ENCODE results near the gene GPRASP3. TPM values are rescaled to one million over a fixed set of nuclear protein-coding genes. Genes with fewer than 3 reads are reported as not detected.
"Not testable (repeated sequence)": the region's sequence is repeated elsewhere in the genome, so short reads cannot be mapped to it uniquely, and the experiment has no call there.

Gene GPRASP3, protein sequence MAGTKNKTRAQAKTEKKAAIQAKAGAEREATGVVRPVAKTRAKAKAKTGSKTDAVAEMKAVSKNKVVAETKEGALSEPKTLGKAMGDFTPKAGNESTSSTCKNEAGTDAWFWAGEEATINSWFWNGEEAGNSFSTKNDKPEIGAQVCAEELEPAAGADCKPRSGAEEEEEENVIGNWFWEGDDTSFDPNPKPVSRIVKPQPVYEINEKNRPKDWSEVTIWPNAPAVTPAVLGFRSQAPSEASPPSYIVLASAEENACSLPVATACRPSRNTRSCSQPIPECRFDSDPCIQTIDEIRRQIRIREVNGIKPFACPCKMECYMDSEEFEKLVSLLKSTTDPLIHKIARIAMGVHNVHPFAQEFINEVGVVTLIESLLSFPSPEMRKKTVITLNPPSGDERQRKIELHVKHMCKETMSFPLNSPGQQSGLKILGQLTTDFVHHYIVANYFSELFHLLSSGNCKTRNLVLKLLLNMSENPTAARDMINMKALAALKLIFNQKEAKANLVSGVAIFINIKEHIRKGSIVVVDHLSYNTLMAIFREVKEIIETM
- total RNA-seq: 1 to 10 TPM; 2.4 to 3.5 TPM
- polyA plus RNA-seq: 1 to 10 TPM in 1 of 2 donors, under 1 TPM in 1; 0.63 to 1.1 TPM

DNA sequence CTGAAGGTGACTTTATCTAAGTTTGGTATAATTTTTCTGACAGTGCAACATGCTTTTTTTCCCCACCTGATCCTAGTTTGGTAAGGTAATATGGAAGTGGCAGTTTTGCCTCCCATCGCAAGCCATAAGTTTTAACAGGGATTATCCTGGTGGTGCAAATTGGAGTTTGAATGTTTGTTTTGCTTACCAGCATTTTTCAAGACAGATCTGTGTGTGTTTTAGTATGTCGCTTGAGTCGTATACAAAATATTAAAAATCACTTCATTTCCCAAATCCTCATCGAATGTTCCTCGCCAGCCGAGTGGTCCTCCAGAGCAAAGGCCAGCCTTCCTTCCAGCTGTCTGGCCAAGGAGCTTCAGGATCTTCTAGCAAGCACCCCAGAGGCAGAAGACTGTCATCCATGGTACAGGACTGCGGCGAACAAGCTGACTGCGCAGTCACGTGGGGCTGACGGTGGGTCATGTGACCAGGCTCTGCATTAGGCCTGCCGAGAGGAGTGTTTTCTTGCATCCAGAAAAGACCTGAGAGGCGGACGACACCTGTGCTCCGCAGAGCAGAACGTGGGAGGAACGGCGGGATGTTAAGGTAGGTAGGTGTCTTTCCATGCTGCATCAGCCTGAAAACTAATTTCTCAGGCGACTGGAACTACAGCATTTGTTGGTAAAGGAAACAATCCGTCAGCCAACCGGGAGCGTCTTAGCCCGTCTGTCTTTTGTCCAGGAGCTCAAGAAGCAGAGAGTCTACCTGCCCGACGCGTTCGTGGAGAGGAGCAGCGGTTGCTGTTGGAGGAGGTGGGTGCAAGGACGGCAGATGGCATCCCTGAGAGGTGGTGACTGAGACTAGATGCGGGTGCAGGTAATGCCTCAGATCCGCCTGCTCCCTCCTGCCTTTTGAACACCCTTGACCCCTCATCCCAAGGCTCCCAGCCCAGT, at the start of gene GPRASP3:
TSS of gene GPRASP3 (plus strand) at position 507 of the 932 bp plus-strand sequence. CDS start 28,253 bp downstream, outside the sequence.
- H3K4me1 Mint-ChIP-seq: peaks cover 10 to 17% (median 11%) of the 10 kb centered on the region in 4 donors
- Histone ChIP-seq H3K27ac (ENCODE audit: low read depth, low read length) (peak within 1 kb of the TSS; percentile 30), H3K27me3 (ENCODE audit: insufficient read depth, low read length) (no peaks in the 10 kb centered on the region), H3K9me3 (ENCODE audit: control insufficient read depth in 1 of 2, low read length in 2 of 2) (no peaks in the 10 kb centered on the region), H3K4me1 (ENCODE audit: insufficient read depth, low read length) (peaks cover 5% of the 10 kb centered on the region), H3K36me3 (ENCODE audit: insufficient read depth, low read length) (no peaks in the 10 kb centered on the region), H3K4me3 (ENCODE audit: low read length in 2 of 2) (peak within 1 kb of the TSS; percentile 5 to 47)
- ChIA-PET CTCF (ENCODE audit: partially characterized antibody) (no interaction called here), POLR2A (ENCODE audit: partially characterized antibody) (interaction anchor here (0.5 to 1.0 kb wide), 3 partner anchors 69 to 789 kb away, joined by 3 to 4 read pairs (median 4); partner anchors contain the start of genes ARMCX5, GPRASP1 and ZMAT1)
- H3K36me3 Mint-ChIP-seq: no peaks in the 10 kb centered on the region
- intact Hi-C loops (cut with micrococcal nuclease): loop anchor here (2.0 kb wide), 1 partner anchor 48 kb away; no protein-coding TSS in a partner anchor
- H3K9me3 Mint-ChIP-seq: peaks cover 0 to 2% (median 0%) of the 10 kb centered on the region in 8 donors
- H3K4me3 Mint-ChIP-seq: peak within 1 kb of the TSS; percentile 87 to 97 (median 91)
- no peaks in the 10 kb centered on the region for H3K27me3 Mint-ChIP-seq
- peak within 1 kb of the TSS; percentile 69 to 92 (median 88) for H3K27ac Mint-ChIP-seq
- DNase-seq: peak; percentile 56 to 78 (median 64)

DNA sequence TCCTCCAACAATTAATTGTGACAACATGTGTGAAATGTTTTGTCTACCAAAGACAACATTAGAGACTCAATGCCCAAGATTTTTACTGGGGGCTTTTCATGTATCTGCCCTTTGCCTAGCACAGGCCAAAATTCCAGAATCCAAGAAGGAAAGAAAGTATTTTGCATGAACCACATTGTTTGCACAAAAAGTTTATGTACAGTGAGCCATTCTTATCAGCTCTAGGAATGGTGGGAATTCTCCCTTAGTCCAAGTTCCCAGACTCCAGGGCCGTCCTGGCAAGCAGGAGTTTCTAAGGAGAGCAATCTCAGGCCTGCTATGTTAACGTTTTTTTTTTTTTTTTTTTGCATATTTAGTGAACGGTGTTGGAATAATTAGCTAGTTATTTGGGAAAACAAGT, 47.7 kb upstream of the GPRASP3 start:
- H3K27me3 Mint-ChIP-seq: no peaks in the 10 kb centered on the region
- no peaks in the 10 kb centered on the region for H3K36me3 ChIP-seq (ENCODE audit: insufficient read depth, low read length)
- no peak overlapping the region for H3K4me3 ChIP-seq (ENCODE audit: low read length in 2 of 2)
- no peak overlapping the region for H3K27ac Mint-ChIP-seq
- POLR2A ChIA-PET (ENCODE audit: partially characterized antibody): no interaction called here
- H3K9me3 Mint-ChIP-seq: peaks cover 0 to 16% (median 4%) of the 10 kb centered on the region in 8 donors
- H3K36me3 Mint-ChIP-seq: peaks cover 13 to 17% of the 10 kb centered on the region in 2 donors
- intact Hi-C loops (cut with micrococcal nuclease): no loop called here
- CTCF ChIA-PET (ENCODE audit: partially characterized antibody): no interaction called here
- H3K4me1 ChIP-seq (ENCODE audit: insufficient read depth, low read length): no peaks in the 10 kb centered on the region
- DNase-seq: no peak
- H3K4me3 Mint-ChIP-seq: peak overlapping the region in 1 of 8 donors; percentile 48
- no peaks in the 10 kb centered on the region for H3K27me3 ChIP-seq (ENCODE audit: insufficient read depth, low read length)
- no peak overlapping the region for H3K27ac ChIP-seq (ENCODE audit: low read depth, low read length)
- peaks cover 1 to 10% (median 6%) of the 10 kb centered on the region in 4 donors for H3K4me1 Mint-ChIP-seq
- no peaks in the 10 kb centered on the region for H3K9me3 ChIP-seq (ENCODE audit: control insufficient read depth in 1 of 2, low read length in 2 of 2)

DNA sequence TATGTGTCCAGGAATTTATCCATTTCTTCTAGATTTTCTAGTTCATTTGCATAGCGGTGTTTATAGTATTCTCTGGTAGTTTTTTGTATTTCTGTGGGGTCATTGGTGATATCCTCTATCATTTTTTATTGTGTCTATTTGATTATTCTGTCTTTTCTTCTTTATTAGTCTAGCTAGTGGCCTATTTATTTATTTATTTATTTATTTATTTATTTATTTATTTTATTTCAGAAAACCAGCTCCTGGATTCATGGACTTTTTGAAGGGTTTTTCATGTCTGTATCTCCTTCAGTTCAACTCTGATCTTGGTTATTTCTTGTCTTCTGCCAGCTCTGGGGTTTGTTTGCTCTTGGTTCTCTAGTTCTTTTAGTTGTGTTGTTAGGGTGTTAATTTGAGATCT, 43.1 kb upstream of the GPRASP3 start:
- Mint-ChIP-seq H3K9me3 (peaks cover 0 to 17% (median 9%) of the 10 kb centered on the region in 8 donors), H3K36me3 (peaks cover 16 to 29% of the 10 kb centered on the region in 2 donors), H3K4me1 (peaks cover 0 to 15% (median 4%) of the 10 kb centered on the region in 4 donors), H3K27ac (peak overlapping the region in 1 of 7 donors; percentile 81)
- H3K27me3 Mint-ChIP-seq; H3K4me3 ChIP-seq (ENCODE audit: low read length in 2 of 2); intact Hi-C loops (cut with micrococcal nuclease); DNase-seq; H3K27ac ChIP-seq (ENCODE audit: low read depth, low read length); H3K27me3 ChIP-seq (ENCODE audit: insufficient read depth, low read length); CTCF ChIA-PET (ENCODE audit: partially characterized antibody); H3K4me3 Mint-ChIP-seq; H3K9me3 ChIP-seq (ENCODE audit: control insufficient read depth in 1 of 2, low read length in 2 of 2); H3K36me3 ChIP-seq (ENCODE audit: insufficient read depth, low read length); POLR2A ChIA-PET (ENCODE audit: partially characterized antibody); H3K4me1 ChIP-seq (ENCODE audit: insufficient read depth, low read length): not testable (repeated sequence)

DNA sequence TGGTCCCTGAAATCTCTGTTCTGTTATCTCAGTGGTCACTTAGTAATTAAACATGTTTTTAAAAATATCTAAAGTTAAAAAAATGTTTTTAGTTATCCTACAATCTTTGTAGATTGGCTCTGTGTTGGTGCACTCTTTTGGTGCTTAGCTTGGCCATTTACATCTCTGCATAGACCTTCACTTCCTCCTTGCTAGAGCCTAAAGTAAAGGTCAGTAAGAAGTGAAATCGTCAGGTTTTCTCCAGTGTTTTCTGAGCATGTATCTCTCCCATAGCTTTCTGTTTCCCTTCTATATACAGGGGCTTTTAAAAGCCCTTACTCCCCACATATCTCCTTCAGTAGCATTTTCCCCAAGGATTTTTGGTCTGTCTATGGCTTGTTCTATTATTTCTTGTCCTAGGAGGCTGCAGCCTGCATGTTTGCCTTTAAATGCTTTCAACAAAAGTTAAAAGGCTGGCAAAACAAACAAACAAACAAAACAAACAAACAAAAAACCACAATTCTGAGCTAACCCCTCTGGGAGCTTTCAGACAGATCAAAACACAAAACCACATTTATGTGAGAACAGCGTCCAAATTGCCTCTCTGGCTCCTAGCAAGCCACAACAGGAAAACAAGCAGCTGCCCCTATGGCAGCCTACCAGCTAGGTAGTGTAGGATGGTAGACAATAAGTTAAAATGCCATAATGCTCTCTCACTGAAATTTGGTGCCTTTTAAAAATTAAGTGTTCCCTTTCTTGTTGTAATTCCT, 35.6 kb upstream of the GPRASP3 start:
- no peaks in the 10 kb centered on the region for H3K36me3 ChIP-seq (ENCODE audit: insufficient read depth, low read length)
- no peaks in the 10 kb centered on the region for H3K4me1 ChIP-seq (ENCODE audit: insufficient read depth, low read length)
- H3K27ac ChIP-seq (ENCODE audit: low read depth, low read length): no peak overlapping the region
- ChIA-PET POLR2A (ENCODE audit: partially characterized antibody) (no interaction called here), CTCF (ENCODE audit: partially characterized antibody) (no interaction called here)
- H3K27me3 Mint-ChIP-seq: no peaks in the 10 kb centered on the region
- no peaks in the 10 kb centered on the region for H3K27me3 ChIP-seq (ENCODE audit: insufficient read depth, low read length)
- H3K4me3 Mint-ChIP-seq: peak overlapping the region in 2 of 8 donors; percentile 20 to 26
- no peak overlapping the region for H3K4me3 ChIP-seq (ENCODE audit: low read length in 2 of 2)
- peaks cover 18 to 38% of the 10 kb centered on the region in 2 donors for H3K36me3 Mint-ChIP-seq
- intact Hi-C loops (cut with micrococcal nuclease): no loop called here
- H3K4me1 Mint-ChIP-seq: peaks cover 3 to 7% (median 4%) of the 10 kb centered on the region in 4 donors
- no peak for DNase-seq
- H3K9me3 ChIP-seq (ENCODE audit: control insufficient read depth in 1 of 2, low read length in 2 of 2): no peaks in the 10 kb centered on the region
- peak overlapping the region in 1 of 7 donors; percentile 31 for H3K27ac Mint-ChIP-seq
- H3K9me3 Mint-ChIP-seq: peaks cover 0 to 39% (median 20%) of the 10 kb centered on the region in 8 donors

DNA sequence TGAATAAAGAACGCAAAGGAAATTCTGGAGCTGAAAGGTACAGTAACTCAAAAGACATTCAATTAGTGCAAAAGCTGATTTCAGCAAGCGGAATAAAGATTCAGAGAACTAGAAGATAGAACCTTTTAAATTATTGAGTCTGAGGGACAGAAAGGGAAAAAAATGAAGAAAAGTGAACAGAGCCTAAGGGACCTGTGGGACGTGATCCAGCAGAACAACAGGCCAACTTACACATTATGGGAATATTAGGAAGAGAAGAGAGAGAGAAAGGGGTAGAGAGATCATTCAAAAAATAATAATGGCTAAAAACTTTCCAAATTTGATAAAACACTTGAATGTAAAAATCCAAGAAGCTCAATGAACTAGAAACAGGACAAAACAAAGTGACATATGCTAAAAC, 25.8 kb upstream of the GPRASP3 start:
- Histone ChIP-seq H3K4me3 (ENCODE audit: low read length in 2 of 2) (no peak overlapping the region), H3K36me3 (ENCODE audit: insufficient read depth, low read length) (no peaks in the 10 kb centered on the region), H3K27me3 (ENCODE audit: insufficient read depth, low read length) (no peaks in the 10 kb centered on the region), H3K4me1 (ENCODE audit: insufficient read depth, low read length) (no peaks in the 10 kb centered on the region), H3K9me3 (ENCODE audit: control insufficient read depth in 1 of 2, low read length in 2 of 2) (no peaks in the 10 kb centered on the region), H3K27ac (ENCODE audit: low read depth, low read length) (no peak overlapping the region)
- POLR2A ChIA-PET (ENCODE audit: partially characterized antibody): no interaction called here
- Mint-ChIP-seq H3K4me3 (no peak overlapping the region), H3K27me3 (no peaks in the 10 kb centered on the region), H3K9me3 (peaks cover 0 to 5% (median 0%) of the 10 kb centered on the region in 8 donors), H3K4me1 (no peaks in the 10 kb centered on the region), H3K27ac (peak overlapping the region in 1 of 7 donors; percentile 36), H3K36me3 (peaks cover 7 to 9% of the 10 kb centered on the region in 2 donors)
- intact Hi-C loops (cut with micrococcal nuclease): no loop called here
- CTCF ChIA-PET (ENCODE audit: partially characterized antibody): no interaction called here
- no peak for DNase-seq

DNA sequence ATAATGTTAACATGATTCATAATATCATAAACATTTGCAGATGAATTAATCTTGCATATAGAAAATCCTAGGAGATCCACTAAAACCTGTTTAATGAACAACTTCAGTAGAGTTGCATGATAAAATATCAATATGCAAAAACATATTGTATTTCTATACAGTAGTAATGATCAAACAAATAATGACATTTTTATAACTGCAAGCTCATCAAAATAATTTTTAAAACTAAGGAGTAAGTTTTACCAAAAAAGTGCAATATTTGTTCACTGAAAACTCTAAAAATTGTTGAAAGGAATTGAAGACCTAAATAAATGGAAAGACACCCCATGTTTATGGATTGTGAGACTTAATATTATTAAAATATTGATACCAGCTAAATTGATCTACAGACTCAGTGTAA, 24.2 kb upstream of the GPRASP3 start:
- H3K36me3 Mint-ChIP-seq: peaks cover 7 to 9% of the 10 kb centered on the region in 2 donors
- H3K9me3 Mint-ChIP-seq: peaks cover 0 to 5% (median 0%) of the 10 kb centered on the region in 8 donors
- CTCF ChIA-PET (ENCODE audit: partially characterized antibody): no interaction called here
- no peaks in the 10 kb centered on the region for H3K27me3 Mint-ChIP-seq
- Histone ChIP-seq H3K9me3 (ENCODE audit: control insufficient read depth in 1 of 2, low read length in 2 of 2) (no peaks in the 10 kb centered on the region), H3K27me3 (ENCODE audit: insufficient read depth, low read length) (no peaks in the 10 kb centered on the region), H3K4me3 (ENCODE audit: low read length in 2 of 2) (no peak overlapping the region), H3K36me3 (ENCODE audit: insufficient read depth, low read length) (no peaks in the 10 kb centered on the region), H3K4me1 (ENCODE audit: insufficient read depth, low read length) (no peaks in the 10 kb centered on the region), H3K27ac (ENCODE audit: low read depth, low read length) (no peak overlapping the region)
- no peak for DNase-seq
- intact Hi-C loops (cut with micrococcal nuclease): no loop called here
- H3K4me1 Mint-ChIP-seq: no peaks in the 10 kb centered on the region
- H3K4me3 Mint-ChIP-seq: no peak overlapping the region
- POLR2A ChIA-PET (ENCODE audit: partially characterized antibody): no interaction called here
- H3K27ac Mint-ChIP-seq: no peak overlapping the region
